AG10803 (cell line): ENCODE measurements around the gene INTS13.
"Not testable (repeated sequence)": the region's sequence is repeated elsewhere in the genome, so short reads cannot be mapped to it uniquely, and the experiment has no call there.

ENCODE experiments used
- DNase-seq: peaks from one replicate; pipeline ENCODE4 v3.0.0; 2010; ENCODE audit warnings: low read depth
- H3K4me3 ChIP-seq: 2 replicates; pipeline ENCODE4 v1.5.1; 2011; ENCODE audit warnings: mild to moderate bottlenecking, low read length, control low read depth
- CTCF ChIP-seq: conservative IDR thresholded peaks from 2 replicates; pipeline ENCODE4 v1.5.1; 2011; ENCODE audit warnings: mild to moderate bottlenecking, low read length, control low read depth, inconsistent platforms

The INTS13 gene

GRCh38 chr12:26966842-26967241 lies 29.1 kb upstream of the INTS13 start:
- no peak overlapping the region for H3K4me3 ChIP-seq
- no peak for TF ChIP-seq CTCF
- DNase-seq: no peak

GRCh38 chr12:26963413-26963812 lies 25.6 kb upstream of the INTS13 start:
- DNase-seq: peak; percentile 29
- TF ChIP-seq CTCF: no peak
- no peak overlapping the region for H3K4me3 ChIP-seq

- no peak overlapping the region for H3K4me3 ChIP-seq
- no peak for TF ChIP-seq CTCF
- no peak for DNase-seq
Observed at GRCh38 chr12:26961803-26962202, 24.0 kb upstream of the INTS13 start.

- not testable (repeated sequence) for DNase-seq, H3K4me3 ChIP-seq
Observed at GRCh38 chr12:26961391-26961790, 23.6 kb upstream of the INTS13 start.

- TF ChIP-seq CTCF: no peak
- no peak overlapping the region for H3K4me3 ChIP-seq
- DNase-seq: no peak
Observed at GRCh38 chr12:26954027-26954426, 16.2 kb upstream of the INTS13 start.

GRCh38 chr12:26953447-26953846 lies 15.7 kb upstream of the INTS13 start:
- no peak overlapping the region for H3K4me3 ChIP-seq
- peak; percentile 40 for DNase-seq
- TF ChIP-seq CTCF: no peak

GRCh38 chr12:26948309-26948708 lies 10.5 kb upstream of the INTS13 start:
- no peak for DNase-seq
- no peak for TF ChIP-seq CTCF
- no peak overlapping the region for H3K4me3 ChIP-seq

GRCh38 chr12:26941215-26941594 lies 3.4 kb upstream of the INTS13 start:
- H3K4me3 ChIP-seq: no peak overlapping the region
- no peak for DNase-seq
- no peak for TF ChIP-seq CTCF
